Activated naive CD8-positive, alpha-beta T cell treated with anti-CD3 and anti-CD28 coated beads for 36 hours (primary cell): ENCODE data around the gene ADAM21. TPM values are rescaled to one million over a fixed set of nuclear protein-coding genes. Genes with fewer than 3 reads are reported as not detected.
"Not testable (repeated sequence)": the region's sequence is repeated elsewhere in the genome, so short reads cannot be mapped to it uniquely, and the experiment has no call there.

ENCODE experiments used
- DNase-seq: peaks from one replicate; pipeline ENCODE4 v3.0.0; 2021
- H3K27ac Mint-ChIP-seq: one replicate; pipeline ENCODE4 v1.8.0; 2022; ENCODE audit warnings: mild to moderate bottlenecking, moderate library complexity, mixed read lengths
- H3K27me3 Mint-ChIP-seq: one replicate; pipeline ENCODE4 v1.8.0; 2022; ENCODE audit warnings: mild to moderate bottlenecking, mixed read lengths
- H3K36me3 Mint-ChIP-seq: one replicate; pipeline ENCODE4 v1.8.0; 2021; ENCODE audit warnings: mild to moderate bottlenecking, mixed read lengths
- H3K4me1 Mint-ChIP-seq: one replicate; pipeline ENCODE4 v1.8.0; 2021; ENCODE audit warnings: mixed read lengths
- H3K4me3 Mint-ChIP-seq: one replicate; pipeline ENCODE4 v1.8.0; 2022; ENCODE audit warnings: mild to moderate bottlenecking, moderate library complexity, mixed read lengths
- H3K9me3 Mint-ChIP-seq: one replicate; pipeline ENCODE4 v1.8.0; 2022; ENCODE audit warnings: mixed read lengths
- total RNA-seq, 2 experiments: library from RNA; stranded (reverse); gene quantifications; one replicate each; pipeline ENCODE4 v1.2.3, GENCODE V29; 2021

ADAM21 gene
- under 1 TPM; 0.23 to 0.24 TPM for total RNA-seq

GRCh38 chr14:70451874-70452273, at the start of gene ADAM21:
TSS of gene ADAM21 (plus strand) at chr14:70452174. CDS start at chr14:70457500, 5,326 bp downstream.
- Mint-ChIP-seq H3K9me3 (no peaks in the 10 kb centered on the region), H3K27ac (no peak within 1 kb of the TSS), H3K36me3 (no peaks in the 10 kb centered on the region), H3K27me3 (no peaks in the 10 kb centered on the region), H3K4me1 (no peaks in the 10 kb centered on the region), H3K4me3 (no peak within 1 kb of the TSS)
- no peak for DNase-seq

- H3K27ac Mint-ChIP-seq, H3K4me3 Mint-ChIP-seq, H3K27me3 Mint-ChIP-seq, H3K9me3 Mint-ChIP-seq, DNase-seq, H3K4me1 Mint-ChIP-seq: not testable (repeated sequence)
- H3K36me3 Mint-ChIP-seq: peaks cover 13% of the 10 kb centered on the region
Measured at GRCh38 chr14:70403335-70403734, 48.6 kb upstream of the ADAM21 start.

GRCh38 chr14:70406216-70406615, 45.8 kb upstream of the ADAM21 start:
- not testable (repeated sequence) for H3K27me3 Mint-ChIP-seq, H3K9me3 Mint-ChIP-seq, DNase-seq, H3K27ac Mint-ChIP-seq, H3K4me1 Mint-ChIP-seq, H3K4me3 Mint-ChIP-seq
- H3K36me3 Mint-ChIP-seq: peaks cover 13% of the 10 kb centered on the region

- Mint-ChIP-seq H3K27ac (no peak overlapping the region), H3K4me3 (no peak overlapping the region), H3K4me1 (peaks cover 16% of the 10 kb centered on the region), H3K36me3 (peaks cover 17% of the 10 kb centered on the region), H3K9me3 (peaks cover 2% of the 10 kb centered on the region), H3K27me3 (no peaks in the 10 kb centered on the region)
- no peak for DNase-seq
Measured at GRCh38 chr14:70407621-70408020, 44.4 kb upstream of the ADAM21 start.

- H3K4me1 Mint-ChIP-seq: peaks cover 31% of the 10 kb centered on the region
- H3K36me3 Mint-ChIP-seq: peaks cover 4% of the 10 kb centered on the region
- peak overlapping the region; percentile 82 for H3K4me3 Mint-ChIP-seq
- H3K27me3 Mint-ChIP-seq: peaks cover 4% of the 10 kb centered on the region
- H3K9me3 Mint-ChIP-seq: no peaks in the 10 kb centered on the region
- DNase-seq: no peak
- H3K27ac Mint-ChIP-seq: peak overlapping the region; percentile 61
Measured at GRCh38 chr14:70415788-70416187, 36.2 kb upstream of the ADAM21 start.

GRCh38 chr14:70416338-70416724, 35.6 kb upstream of the ADAM21 start:
- peak overlapping the region; percentile 79 for H3K27ac Mint-ChIP-seq
- peak overlapping the region; percentile 88 for H3K4me3 Mint-ChIP-seq
- peaks cover 30% of the 10 kb centered on the region for H3K4me1 Mint-ChIP-seq
- H3K36me3 Mint-ChIP-seq: peaks cover 4% of the 10 kb centered on the region
- peaks cover 4% of the 10 kb centered on the region for H3K27me3 Mint-ChIP-seq
- no peak for DNase-seq
- no peaks in the 10 kb centered on the region for H3K9me3 Mint-ChIP-seq

GRCh38 chr14:70416725-70417349, 35.1 kb upstream of the ADAM21 start, which contains the start of gene SYNJ2BP:
TSS of gene SYNJ2BP (minus strand) at chr14:70417090. CDS start at chr14:70416963, 127 bp downstream.
- Mint-ChIP-seq H3K27me3 (peaks cover 4% of the 10 kb centered on the region), H3K4me1 (peaks cover 25% of the 10 kb centered on the region), H3K36me3 (peaks cover under 1% of the 10 kb centered on the region), H3K9me3 (no peaks in the 10 kb centered on the region), H3K4me3 (peak within 1 kb of the TSS; percentile 88), H3K27ac (peak within 1 kb of the TSS; percentile 79)
- peak; percentile 53 for DNase-seq

- H3K27ac Mint-ChIP-seq, H3K27me3 Mint-ChIP-seq, H3K36me3 Mint-ChIP-seq, H3K9me3 Mint-ChIP-seq, DNase-seq, H3K4me3 Mint-ChIP-seq: not testable (repeated sequence)
- peaks cover 13% of the 10 kb centered on the region for H3K4me1 Mint-ChIP-seq
Measured at GRCh38 chr14:70419270-70419931, 32.6 kb upstream of the ADAM21 start.

- Mint-ChIP-seq H3K36me3 (no peaks in the 10 kb centered on the region), H3K27me3 (peaks cover 4% of the 10 kb centered on the region), H3K27ac (no peak overlapping the region), H3K9me3 (peaks cover 4% of the 10 kb centered on the region), H3K4me3 (no peak overlapping the region), H3K4me1 (peaks cover 1% of the 10 kb centered on the region)
- no peak for DNase-seq
Measured at GRCh38 chr14:70422538-70422937, 29.4 kb upstream of the ADAM21 start.

- DNase-seq: no peak
- Mint-ChIP-seq H3K9me3 (peaks cover 12% of the 10 kb centered on the region), H3K4me1 (no peaks in the 10 kb centered on the region), H3K36me3 (no peaks in the 10 kb centered on the region), H3K27ac (no peak overlapping the region), H3K4me3 (no peak overlapping the region), H3K27me3 (peaks cover 7% of the 10 kb centered on the region)
Measured at GRCh38 chr14:70425354-70425753, 26.6 kb upstream of the ADAM21 start.

- peaks cover 19% of the 10 kb centered on the region for H3K9me3 Mint-ChIP-seq
- DNase-seq, H3K27me3 Mint-ChIP-seq, H3K4me3 Mint-ChIP-seq, H3K27ac Mint-ChIP-seq, H3K4me1 Mint-ChIP-seq, H3K36me3 Mint-ChIP-seq: not testable (repeated sequence)
Measured at GRCh38 chr14:70426555-70426954, 25.4 kb upstream of the ADAM21 start.

GRCh38 chr14:70436867-70437266, 15.1 kb upstream of the ADAM21 start:
- H3K4me3 Mint-ChIP-seq: no peak overlapping the region
- no peaks in the 10 kb centered on the region for H3K4me1 Mint-ChIP-seq
- peaks cover 27% of the 10 kb centered on the region for H3K9me3 Mint-ChIP-seq
- peaks cover 11% of the 10 kb centered on the region for H3K27me3 Mint-ChIP-seq
- no peaks in the 10 kb centered on the region for H3K36me3 Mint-ChIP-seq
- DNase-seq: no peak
- H3K27ac Mint-ChIP-seq: no peak overlapping the region

- H3K27ac Mint-ChIP-seq: no peak overlapping the region
- peaks cover 4% of the 10 kb centered on the region for H3K27me3 Mint-ChIP-seq
- peaks cover 24% of the 10 kb centered on the region for H3K9me3 Mint-ChIP-seq
- no peaks in the 10 kb centered on the region for H3K4me1 Mint-ChIP-seq
- no peak overlapping the region for H3K4me3 Mint-ChIP-seq
- peaks cover 16% of the 10 kb centered on the region for H3K36me3 Mint-ChIP-seq
- no peak for DNase-seq
Measured at GRCh38 chr14:70441641-70442040, 10.3 kb upstream of the ADAM21 start.

GRCh38 chr14:70442750-70443149, 9.2 kb upstream of the ADAM21 start:
- Mint-ChIP-seq H3K27me3 (peaks cover 2% of the 10 kb centered on the region), H3K4me1 (no peaks in the 10 kb centered on the region), H3K36me3 (peaks cover 16% of the 10 kb centered on the region), H3K27ac (no peak overlapping the region), H3K9me3 (peaks cover 21% of the 10 kb centered on the region), H3K4me3 (no peak overlapping the region)
- no peak for DNase-seq

GRCh38 chr14:70448633-70449340, 3.2 kb upstream of the ADAM21 start:
- H3K4me1 Mint-ChIP-seq: no peaks in the 10 kb centered on the region
- H3K36me3 Mint-ChIP-seq: peaks cover 12% of the 10 kb centered on the region
- no peak overlapping the region for H3K27ac Mint-ChIP-seq
- no peak overlapping the region for H3K4me3 Mint-ChIP-seq
- H3K27me3 Mint-ChIP-seq: no peaks in the 10 kb centered on the region
- H3K9me3 Mint-ChIP-seq: peaks cover 6% of the 10 kb centered on the region
- DNase-seq: no peak
